ENCODE results near the gene CAMSAP1.

The CAMSAP1 gene

DNA sequence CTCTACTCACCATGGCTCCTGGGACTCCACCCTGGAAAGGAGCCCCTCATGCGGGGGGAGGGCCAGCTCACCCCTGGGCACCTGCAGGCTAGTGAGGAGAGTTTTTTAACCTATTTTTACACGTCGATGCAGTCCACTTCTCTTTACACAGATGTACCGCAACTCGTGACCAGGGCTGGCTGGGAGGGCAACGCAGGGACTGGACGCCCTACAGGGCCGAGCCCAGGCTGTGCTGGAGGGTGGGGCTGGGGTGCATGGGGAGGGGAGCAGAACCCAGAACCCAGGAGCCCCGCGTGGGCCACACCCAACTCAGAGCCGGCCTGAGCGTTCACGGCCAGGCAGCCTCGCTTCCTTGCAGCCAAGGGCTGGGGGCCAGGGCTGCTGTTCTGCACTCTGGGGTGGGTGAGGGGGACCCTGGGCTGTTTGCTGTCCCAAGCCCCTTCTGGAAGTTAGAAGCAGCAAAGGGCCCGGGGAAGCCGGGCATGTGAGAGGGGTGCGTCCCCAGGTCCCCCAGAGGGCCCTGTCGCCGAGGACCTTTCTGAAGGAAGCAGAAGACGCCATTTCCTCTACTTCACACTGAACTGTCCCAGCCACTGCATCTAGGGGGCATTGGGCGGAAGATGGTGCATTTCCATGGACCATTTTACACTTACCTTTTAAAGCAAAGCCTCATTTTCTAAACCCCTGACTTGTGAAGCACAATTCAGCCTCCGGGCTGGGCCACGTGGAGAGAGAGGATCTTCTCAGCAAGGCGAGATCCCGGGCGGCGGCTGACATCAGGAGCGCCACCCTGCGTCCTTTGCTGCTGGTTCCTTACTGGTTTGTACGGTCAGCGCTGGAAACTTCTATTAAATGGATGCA lies 114.8 kb downstream of the CAMSAP1 start:
- DNase-seq (ENCODE audit: low read depth in 2 of 2), result no peak

DNA sequence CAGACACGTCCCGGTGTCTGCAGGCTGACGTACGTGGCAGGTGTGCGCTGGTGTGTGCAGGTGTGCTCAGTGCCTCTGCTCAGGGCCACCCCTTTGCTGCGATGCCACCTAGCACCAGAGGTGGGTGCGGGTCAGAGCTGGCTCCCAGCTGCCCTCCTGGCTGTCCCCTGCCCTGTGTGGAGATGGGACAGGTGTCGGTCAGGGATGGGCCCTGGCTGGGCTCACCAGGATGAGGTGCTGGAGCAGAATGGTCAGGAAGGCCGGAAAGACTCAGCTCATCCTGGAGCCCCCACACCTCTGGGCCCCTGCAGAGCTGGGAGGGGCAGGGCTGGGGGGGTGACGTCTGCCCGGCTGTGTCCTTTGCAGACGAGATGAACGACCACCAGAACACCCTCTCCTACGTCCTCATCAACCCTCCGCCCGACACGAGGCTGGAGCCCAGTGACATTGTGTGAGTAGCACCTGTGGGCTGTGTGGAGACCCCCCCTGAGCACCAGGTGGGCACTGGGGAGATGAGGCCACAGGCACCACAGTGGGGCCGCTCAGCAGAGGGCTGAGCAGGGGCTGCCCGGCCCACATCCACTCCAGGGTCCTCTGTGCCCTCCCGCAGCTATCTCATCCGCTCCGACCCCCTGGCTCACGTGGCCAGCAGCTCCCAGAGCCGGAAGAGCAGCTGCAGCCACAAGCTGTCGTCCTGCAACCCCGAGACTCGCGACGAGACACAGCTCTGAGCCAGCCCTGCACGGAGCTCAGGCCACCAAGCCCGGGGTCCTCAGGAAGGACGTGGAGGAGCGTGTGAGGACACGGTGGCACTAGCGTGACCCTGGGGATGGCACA lies 115.7 kb downstream of the CAMSAP1 start:
- DNase-seq (ENCODE audit: low read depth in 2 of 2), result no peak

GRCh38 chr9:135790850-135791249 lies 116.5 kb downstream of the CAMSAP1 start:
- no peak for DNase-seq (ENCODE audit: low read depth in 2 of 2)

DNA sequence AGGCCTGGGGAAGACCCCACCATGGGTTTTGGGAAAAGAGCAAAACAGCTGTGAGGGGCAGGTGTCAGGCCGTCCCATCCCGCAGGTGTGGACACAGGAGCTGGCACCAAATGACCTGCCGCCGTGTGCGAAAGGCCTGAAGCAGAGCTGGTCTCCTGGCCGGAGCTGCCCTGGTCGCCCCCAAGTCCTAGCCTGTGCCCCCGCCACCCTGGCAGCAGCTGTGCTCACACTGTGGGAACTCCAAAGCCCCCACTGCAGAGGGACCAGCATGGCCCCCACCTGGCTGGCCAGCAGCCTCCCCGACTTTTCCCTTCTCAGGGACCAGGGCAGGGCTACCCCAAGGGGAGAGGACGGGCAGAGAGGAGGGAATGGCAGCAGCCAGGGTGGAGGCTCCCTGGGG lies 117.0 kb downstream of the CAMSAP1 start:
- no peak for DNase-seq (ENCODE audit: low read depth in 2 of 2)

- DNase-seq (ENCODE audit: low read depth in 2 of 2), result no peak
These were observed 117.5 kb downstream of the CAMSAP1 start for GRCh38 chr9:135789838-135790291.

GRCh38 chr9:135788576-135789300 lies 118.6 kb downstream of the CAMSAP1 start:
- no peak for DNase-seq (ENCODE audit: low read depth in 2 of 2)

- no peak for DNase-seq (ENCODE audit: low read depth in 2 of 2)
These were observed 119.4 kb downstream of the CAMSAP1 start for GRCh38 chr9:135787776-135788575.

- DNase-seq (ENCODE audit: low read depth in 2 of 2), result no peak
These were observed 120.0 kb downstream of the CAMSAP1 start for GRCh38 chr9:135787317-135787716.

DNA sequence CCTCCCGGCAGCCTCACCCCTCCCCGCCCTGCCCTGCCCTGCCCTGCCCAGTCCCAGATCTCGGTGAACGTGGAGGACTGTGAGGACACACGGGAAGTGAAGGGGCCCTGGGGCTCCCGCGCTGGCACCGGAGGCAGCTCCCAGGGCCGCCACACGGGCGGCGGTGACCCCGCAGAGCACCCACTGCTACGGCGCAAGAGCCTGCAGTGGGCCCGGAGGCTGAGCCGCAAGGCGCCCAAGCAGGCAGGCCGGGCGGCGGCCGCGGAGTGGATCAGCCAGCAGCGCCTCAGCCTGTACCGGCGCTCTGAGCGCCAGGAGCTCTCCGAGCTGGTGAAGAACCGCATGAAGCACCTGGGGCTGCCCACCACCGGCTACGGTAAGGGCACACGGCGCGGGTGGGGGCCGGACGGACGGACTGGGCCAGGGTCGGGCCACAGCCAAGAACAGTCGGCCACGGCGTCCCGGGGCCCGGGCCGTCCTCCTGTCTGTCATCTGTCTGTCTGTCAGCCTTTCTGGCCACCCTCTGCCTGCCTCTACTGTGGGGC lies 121.1 kb downstream of the CAMSAP1 start:
- DNase-seq (ENCODE audit: low read depth in 2 of 2), result no peak

DNA sequence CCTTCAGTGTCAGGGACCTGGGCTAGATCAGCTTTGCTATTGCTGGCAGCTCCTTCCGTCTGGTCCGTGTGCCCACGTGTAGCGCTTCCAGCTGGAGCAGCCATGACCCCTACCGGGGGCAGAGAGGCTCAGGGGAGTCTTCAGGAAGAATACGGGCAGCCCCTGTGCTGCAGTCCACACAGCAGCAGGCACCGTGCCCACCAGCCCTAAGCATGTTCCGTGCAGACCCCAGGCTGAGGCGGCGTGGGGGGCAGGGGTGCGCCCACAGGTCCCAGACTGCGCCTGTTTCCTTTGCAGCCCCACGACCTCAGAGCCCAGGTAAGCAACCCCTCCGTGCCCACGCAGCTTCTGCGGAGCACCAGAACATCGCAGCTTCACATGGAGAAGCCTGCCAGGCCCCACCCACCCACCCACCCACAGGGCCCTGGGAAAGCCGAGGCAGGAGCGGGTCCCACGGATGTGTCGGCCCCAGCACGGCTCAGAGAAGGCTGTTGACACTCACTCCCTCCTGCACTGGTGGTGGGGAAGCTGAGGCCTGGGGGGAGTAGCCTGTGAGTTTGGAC lies 122.3 kb downstream of the CAMSAP1 start:
- DNase-seq (ENCODE audit: low read depth in 2 of 2), result no peak

DNA sequence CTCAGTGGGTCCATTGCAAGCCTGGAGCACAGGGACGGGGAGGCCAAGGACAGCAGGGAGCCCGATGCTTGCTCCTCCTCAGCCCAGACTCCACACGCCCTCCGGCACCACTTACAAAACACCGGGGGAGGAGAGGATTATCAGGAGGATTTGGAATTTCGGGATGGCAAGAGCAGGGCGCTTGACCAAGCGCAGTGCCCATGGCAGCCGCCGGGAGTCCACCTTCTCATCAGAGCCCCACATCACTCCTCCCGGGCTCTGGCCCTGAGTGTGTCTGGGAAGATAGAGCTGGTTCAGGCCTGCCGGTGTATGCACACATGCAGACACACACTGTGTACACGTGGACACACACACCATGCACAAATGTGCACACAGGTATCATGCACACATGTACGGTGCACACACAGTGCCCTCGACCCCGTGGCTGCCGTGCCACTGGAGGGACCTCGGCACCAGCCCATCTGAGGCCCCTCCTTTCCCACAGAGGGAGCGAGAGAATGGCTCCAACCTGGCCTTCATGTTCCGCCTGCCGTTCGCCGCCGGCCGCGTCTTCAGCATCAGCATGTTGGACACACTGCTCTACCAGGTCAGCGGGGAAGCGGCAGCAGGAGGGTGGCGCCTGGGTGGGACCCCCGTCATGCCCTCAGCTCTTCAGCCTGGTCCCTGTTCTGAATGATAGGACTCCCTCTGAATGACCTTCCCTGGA lies 123.7 kb downstream of the CAMSAP1 start:
- no peak for DNase-seq (ENCODE audit: low read depth in 2 of 2)

GRCh38 chr9:135782946-135783345 lies 124.4 kb downstream of the CAMSAP1 start:
- no peak for DNase-seq (ENCODE audit: low read depth in 2 of 2)

GRCh38 chr9:135780626-135781025 lies 126.7 kb downstream of the CAMSAP1 start:
- no peak for DNase-seq (ENCODE audit: low read depth in 2 of 2)

DNA sequence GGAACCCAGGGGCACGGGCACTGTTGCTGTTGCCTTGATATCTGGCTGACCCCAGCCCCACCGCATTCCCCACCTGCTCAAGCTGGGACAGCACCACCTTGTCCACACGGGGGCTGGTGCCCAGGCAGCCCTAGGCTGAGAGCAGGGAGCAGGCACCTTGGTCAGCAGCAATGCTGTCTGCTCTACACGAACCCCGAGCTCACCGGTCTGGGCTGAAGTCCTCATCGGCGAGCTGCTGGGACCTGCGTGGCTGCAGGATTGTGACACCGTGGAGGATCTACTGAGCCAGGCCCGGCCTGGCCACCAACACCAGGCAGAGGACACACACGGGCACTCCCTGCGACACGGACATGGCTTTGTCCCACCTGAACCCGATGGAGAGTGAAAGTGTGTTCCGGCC lies 127.3 kb downstream of the CAMSAP1 start:
- no peak for DNase-seq (ENCODE audit: low read depth in 2 of 2)

DNA sequence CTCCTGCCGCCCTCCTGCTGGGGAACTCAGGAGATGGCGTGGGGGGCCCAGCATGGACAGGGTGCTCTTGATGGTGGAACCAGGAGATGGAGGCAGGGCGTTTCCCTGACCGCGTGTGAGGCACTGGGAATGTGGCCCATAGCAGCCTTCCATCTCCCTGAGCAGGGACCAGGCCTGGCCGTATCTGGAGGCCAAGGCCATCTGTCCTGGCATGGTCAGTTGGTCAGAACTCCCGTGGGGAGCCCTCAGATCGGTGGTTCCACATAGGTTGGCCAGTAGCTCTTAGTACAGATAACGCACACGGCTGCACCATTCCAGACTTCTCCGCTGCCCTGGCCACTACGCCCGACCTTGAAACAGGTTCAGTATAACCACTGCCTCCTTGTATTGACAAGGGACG lies 127.8 kb downstream of the CAMSAP1 start:
- no peak for DNase-seq (ENCODE audit: low read depth in 2 of 2)

GRCh38 chr9:135778421-135778820 lies 128.9 kb downstream of the CAMSAP1 start:
- DNase-seq (ENCODE audit: low read depth in 2 of 2), result no peak

DNA sequence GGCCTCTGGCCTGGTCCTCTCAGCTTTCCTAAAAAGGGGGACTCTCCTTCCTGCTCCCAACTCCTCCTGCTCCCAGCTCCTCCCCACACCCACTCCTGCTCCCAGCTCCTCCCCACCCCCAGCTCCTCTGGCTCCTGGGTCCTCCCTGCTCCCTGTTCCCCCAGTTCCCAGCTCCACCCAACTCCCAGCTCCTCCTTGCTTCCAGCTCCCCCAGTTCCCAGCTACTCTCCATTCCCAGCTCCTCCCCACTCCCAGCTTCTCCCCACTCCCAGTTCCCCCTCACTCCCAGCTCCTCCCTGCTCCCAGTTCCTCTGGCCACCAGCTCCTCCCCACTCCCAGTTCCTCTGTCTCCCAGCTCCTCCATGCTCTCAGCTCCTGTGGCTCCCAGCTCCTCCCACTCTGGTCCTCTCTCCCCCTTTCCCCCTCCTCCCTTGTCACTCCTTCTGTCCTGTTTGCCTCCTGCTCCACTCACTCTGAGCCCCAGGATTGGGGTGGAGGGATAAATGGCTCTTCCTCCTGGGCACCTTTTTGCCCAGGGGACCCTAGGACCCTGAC lies 129.6 kb downstream of the CAMSAP1 start:
- DNase-seq (ENCODE audit: low read depth in 2 of 2), result no peak

- no peak for DNase-seq (ENCODE audit: low read depth in 2 of 2)
These were observed 130.3 kb downstream of the CAMSAP1 start for GRCh38 chr9:135776893-135777622.

- no peak for DNase-seq (ENCODE audit: low read depth in 2 of 2)
These were observed 131.4 kb downstream of the CAMSAP1 start for GRCh38 chr9:135775911-135776310.
